ENCODE measurements around the gene GPR152.
A peak's percentile ranks its signal among the peaks of the same experiment; 100 is the strongest.

DNA sequence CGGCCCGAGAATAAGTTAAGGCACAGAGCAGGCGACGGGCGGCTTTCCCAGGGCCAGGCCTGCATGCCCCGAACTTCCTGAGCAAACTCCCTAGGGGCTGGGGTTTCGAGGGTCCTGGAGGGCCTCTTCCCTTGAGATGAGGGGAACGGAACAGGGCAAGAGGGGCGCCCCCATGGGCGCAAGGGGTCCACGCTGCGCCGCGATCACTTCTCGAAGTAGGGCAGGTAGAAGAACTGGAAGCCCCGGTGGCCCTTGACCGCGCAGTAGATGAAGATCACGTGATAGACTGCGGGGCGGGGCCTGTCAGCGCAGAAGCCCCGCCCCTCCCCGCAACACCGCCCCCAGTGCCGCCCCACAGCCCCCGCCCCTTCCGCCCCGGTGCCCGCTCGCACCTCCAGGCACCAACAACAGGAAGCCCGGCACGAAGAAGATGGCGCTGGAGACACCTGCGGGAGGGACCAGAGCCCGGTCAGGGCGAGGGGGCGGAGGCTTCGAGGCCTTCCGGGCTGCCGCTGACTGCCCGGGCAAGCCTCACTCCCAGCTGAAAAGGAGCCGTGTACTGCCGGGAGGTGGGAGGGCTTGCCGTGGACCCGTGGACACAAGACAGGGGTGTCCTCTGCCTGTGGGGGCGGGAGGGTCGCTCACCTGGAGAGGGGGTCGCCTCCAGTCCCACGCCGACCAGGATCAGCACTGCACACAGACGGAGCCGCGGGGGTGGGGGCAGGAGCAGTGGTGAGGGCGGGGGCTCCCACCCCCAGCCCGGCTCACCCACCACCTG, 12.1 kb upstream of the GPR152 start:
- TF ChIP-seq, protein P1, sequence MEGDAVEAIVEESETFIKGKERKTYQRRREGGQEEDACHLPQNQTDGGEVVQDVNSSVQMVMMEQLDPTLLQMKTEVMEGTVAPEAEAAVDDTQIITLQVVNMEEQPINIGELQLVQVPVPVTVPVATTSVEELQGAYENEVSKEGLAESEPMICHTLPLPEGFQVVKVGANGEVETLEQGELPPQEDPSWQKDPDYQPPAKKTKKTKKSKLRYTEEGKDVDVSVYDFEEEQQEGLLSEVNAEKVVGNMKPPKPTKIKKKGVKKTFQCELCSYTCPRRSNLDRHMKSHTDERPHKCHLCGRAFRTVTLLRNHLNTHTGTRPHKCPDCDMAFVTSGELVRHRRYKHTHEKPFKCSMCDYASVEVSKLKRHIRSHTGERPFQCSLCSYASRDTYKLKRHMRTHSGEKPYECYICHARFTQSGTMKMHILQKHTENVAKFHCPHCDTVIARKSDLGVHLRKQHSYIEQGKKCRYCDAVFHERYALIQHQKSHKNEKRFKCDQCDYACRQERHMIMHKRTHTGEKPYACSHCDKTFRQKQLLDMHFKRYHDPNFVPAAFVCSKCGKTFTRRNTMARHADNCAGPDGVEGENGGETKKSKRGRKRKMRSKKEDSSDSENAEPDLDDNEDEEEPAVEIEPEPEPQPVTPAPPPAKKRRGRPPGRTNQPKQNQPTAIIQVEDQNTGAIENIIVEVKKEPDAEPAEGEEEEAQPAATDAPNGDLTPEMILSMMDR (IDR thresholded peaks at IDR 0.05; ENCODE audit: extremely low read depth in 1 of 2, insufficient read depth in 1 of 2, low read depth in 1 of 2, low read length in 2 of 2): no peak
- TF ChIP-seq POLR2A (IDR thresholded peaks at IDR 0.05; ENCODE audit: low read depth, low read length): peak; percentile 76
- TF ChIP-seq POLR2AphosphoS5 (IDR thresholded peaks at IDR 0.05; ENCODE audit: insufficient read depth, low read depth, low read length): peak; percentile 87
- TF ChIP-seq EZH2 (IDR thresholded peaks at IDR 0.05; ENCODE audit: borderline replicate concordance, low read depth, low read length, severe bottlenecking): no peak
- TF ChIP-seq, protein P2, sequence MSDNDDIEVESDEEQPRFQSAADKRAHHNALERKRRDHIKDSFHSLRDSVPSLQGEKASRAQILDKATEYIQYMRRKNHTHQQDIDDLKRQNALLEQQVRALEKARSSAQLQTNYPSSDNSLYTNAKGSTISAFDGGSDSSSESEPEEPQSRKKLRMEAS (IDR thresholded peaks at IDR 0.05; ENCODE audit: insufficient read depth, insufficient read length): no peak
- no peak for TF ChIP-seq FOS (IDR thresholded peaks at IDR 0.05; ENCODE audit: borderline replicate concordance, insufficient read depth, low read length)
- TF ChIP-seq MYC (IDR thresholded peaks at IDR 0.05; ENCODE audit: low read depth, low read length): no peak
- TF ChIP-seq GATA2 (IDR thresholded peaks at IDR 0.05; ENCODE audit: insufficient read depth, insufficient read length, low read depth, low read length): no peak
- TF ChIP-seq JUN (IDR thresholded peaks at IDR 0.05; ENCODE audit: borderline replicate concordance, insufficient read depth, insufficient read length, low read depth): no peak

Data from endothelial cell of umbilical vein (primary cell).